OCI-LY7 (cell line): ENCODE results near the gene SLC39A6.

Experiments used
- EZH2phosphoT487 ChIP-seq: fragments of 200-600 bp; sonication (generic); IDR thresholded peaks from 2 replicates; pipeline ENCODE4 v1.6.1; 2018; ENCODE audit warnings: low read depth, borderline replicate concordance, mild to moderate bottlenecking, mixed run types, antibody characterized with exemption, low read length, moderate library complexity, mixed read lengths
- TF ChIP-seq, protein P1 (sequence below): fragments of 200-600 bp; sonication (generic); conservative IDR thresholded peaks from 2 replicates; pipeline ENCODE4 v1.5.1; 2014; ENCODE audit warnings: mild to moderate bottlenecking, antibody characterized with exemption, low read length, moderate library complexity, mixed read lengths

DNA sequence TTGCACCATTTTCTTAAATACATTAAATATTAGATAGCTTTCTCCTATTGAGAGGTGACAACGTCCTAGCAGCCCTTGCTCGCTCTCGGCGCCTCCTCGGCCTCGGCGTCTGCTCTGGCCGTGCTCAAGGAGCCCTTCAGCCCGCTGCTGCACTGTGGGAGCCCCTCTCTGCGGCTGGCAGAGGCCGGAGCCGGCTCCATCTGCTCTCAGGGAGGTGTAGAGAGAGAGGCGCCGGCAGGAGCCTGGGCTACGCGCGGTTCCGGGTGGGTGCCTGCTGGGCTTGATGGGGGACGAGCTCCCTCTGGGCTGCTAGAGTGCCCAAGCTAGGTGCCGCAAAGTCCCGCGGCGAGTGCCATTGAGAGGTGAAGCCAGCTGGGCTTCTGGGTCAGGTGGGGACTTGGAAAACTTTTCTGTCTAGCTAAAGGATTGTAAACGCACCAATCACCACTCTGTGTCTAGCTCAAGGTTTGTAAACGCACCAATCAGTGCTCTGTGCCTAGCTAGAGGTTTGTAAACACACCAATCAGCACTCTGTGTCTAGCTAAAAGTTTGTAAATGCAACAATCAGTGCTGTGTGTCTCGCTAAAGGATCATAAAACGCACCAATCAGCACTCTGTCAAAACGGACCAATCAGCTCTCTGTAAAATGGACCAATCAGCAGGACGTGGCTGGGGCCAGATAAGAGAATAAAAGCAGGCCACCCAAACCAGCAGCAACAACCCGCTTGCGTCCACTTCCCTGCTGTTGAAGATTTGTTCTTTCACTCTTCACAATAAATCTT, 64.9 kb downstream of the SLC39A6 start:
- TF ChIP-seq, protein P1, sequence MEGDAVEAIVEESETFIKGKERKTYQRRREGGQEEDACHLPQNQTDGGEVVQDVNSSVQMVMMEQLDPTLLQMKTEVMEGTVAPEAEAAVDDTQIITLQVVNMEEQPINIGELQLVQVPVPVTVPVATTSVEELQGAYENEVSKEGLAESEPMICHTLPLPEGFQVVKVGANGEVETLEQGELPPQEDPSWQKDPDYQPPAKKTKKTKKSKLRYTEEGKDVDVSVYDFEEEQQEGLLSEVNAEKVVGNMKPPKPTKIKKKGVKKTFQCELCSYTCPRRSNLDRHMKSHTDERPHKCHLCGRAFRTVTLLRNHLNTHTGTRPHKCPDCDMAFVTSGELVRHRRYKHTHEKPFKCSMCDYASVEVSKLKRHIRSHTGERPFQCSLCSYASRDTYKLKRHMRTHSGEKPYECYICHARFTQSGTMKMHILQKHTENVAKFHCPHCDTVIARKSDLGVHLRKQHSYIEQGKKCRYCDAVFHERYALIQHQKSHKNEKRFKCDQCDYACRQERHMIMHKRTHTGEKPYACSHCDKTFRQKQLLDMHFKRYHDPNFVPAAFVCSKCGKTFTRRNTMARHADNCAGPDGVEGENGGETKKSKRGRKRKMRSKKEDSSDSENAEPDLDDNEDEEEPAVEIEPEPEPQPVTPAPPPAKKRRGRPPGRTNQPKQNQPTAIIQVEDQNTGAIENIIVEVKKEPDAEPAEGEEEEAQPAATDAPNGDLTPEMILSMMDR = no peak
- no peak for TF ChIP-seq EZH2phosphoT487
